NT2/D1 (cell line): ENCODE results near the gene CLASP2.

Experiments
- SUZ12 ChIP-seq: IDR thresholded peaks from 2 replicates; pipeline ENCODE4 v1.6.1; 2011; ENCODE audit not compliant: insufficient read length, insufficient read depth; ENCODE audit errors: extremely low read depth
- ZNF274 ChIP-seq: IDR thresholded peaks from 2 replicates; pipeline ENCODE4 v1.6.1; 2011; ENCODE audit warnings: mild to moderate bottlenecking, low read depth, low read length

GRCh38 chr3:33690341-33690740, 27.7 kb downstream of the CLASP2 start:
- TF ChIP-seq SUZ12: no peak
- TF ChIP-seq ZNF274: no peak
